Nephron progenitor cell (in vitro differentiated cells): ENCODE results near the gene ERC2.
"Not testable (repeated sequence)": the region's sequence is repeated elsewhere in the genome, so short reads cannot be mapped to it uniquely, and the experiment has no call there.

Source experiments
- DNase-seq: peaks from one replicate; pipeline ENCODE4 v3.0.0; 2021
- H3K27ac Mint-ChIP-seq: 2 replicates; pipeline ENCODE4 v1.8.0; 2021; ENCODE audit warnings: mild to moderate bottlenecking, moderate library complexity, mixed read lengths
- H3K27me3 Mint-ChIP-seq: 2 replicates; pipeline ENCODE4 v1.8.0; 2021; ENCODE audit warnings: mild to moderate bottlenecking, low read depth, mixed read lengths; ENCODE audit not compliant: poor library complexity
- H3K36me3 Mint-ChIP-seq: 2 replicates; pipeline ENCODE4 v1.8.0; 2021; ENCODE audit warnings: low read depth, mixed read lengths
- H3K4me1 Mint-ChIP-seq: 2 replicates; pipeline ENCODE4 v1.8.0; 2021; ENCODE audit warnings: mixed read lengths
- H3K4me3 Mint-ChIP-seq: 2 replicates; pipeline ENCODE4 v1.8.0; 2021; ENCODE audit warnings: mild to moderate bottlenecking, moderate library complexity, mixed read lengths
- H3K9me3 Mint-ChIP-seq: 2 replicates; pipeline ENCODE4 v1.8.0; 2021; ENCODE audit warnings: mild to moderate bottlenecking, moderate library complexity, mixed read lengths
- TF ChIP-seq, protein P1 (sequence below): fragments of 200-600 bp; sonication (generic); IDR thresholded peaks from 2 replicates; pipeline ENCODE4 v1.5.0; 2021; ENCODE audit warnings: antibody characterized with exemption

Gene ERC2

DNA sequence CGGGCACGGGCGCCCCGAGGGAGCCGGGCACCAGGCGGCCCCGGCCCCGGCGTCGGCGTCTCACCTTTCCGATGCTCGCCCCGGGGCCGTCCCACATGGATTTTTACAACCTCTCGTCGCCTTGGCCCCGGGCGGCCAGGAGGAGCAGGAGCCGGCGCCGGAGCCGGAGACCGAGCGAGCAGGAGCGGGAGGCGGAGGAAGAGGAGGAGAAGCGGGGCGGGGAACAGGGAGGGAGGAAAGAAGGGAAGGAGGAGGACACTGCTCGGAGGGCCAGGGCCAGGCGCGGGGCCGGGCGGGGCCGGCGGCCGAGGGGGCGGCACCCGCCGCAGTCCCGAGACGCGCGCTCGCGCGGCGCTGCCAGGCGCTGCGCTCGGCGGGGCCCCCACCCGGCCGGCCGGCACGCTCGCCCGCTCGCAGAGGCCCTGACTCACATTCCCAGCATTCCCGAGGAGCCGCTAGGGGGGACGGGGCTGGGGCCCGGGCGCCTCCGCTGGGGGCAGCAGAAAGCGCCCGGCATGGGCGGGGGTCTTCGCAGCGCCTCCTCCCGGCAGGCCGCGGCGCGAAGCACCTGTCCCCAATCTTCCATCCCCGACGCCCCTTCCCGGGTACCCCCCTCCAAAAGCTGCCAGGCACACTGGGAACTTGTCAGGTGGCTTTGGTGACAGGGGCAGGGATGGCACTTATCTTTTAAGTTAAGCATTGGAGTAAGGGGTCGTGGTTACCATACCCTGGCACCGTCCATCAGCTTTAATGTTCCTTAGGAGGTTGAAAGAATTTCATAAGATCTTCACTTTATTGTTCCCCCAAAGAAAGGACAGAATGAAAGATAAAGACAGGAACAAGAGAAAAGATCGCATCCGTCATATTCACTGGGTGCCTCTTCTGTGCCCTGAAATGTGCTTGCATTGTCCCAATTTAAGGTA is at the start of gene ERC2:
Gene ERC2, minus strand, starts transcription at position 284 of the 923 bp plus-strand sequence.
- no peaks in the 10 kb centered on the region for H3K9me3 Mint-ChIP-seq
- H3K27me3 Mint-ChIP-seq = peaks cover 40% of the 10 kb centered on the region
- no peak within 1 kb of the TSS for H3K27ac Mint-ChIP-seq

DNA sequence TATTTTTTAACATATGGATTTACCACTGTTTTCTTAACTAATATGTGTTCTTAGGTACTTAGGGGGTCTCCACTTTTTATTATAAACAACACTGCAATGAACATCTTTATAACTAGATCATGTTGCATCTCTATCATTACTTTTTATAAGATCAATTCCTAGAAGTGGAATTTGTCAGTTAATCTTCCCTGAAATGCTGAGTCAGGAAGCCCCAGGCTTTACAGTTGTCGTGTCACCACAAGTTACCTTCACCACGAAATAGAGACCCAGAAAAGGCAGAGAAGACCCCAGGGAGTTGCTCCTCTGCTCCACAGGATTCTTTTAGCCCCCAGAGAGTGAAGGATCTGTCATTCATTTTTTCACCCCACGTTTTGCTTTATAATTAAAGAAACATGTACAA is 34.5 kb upstream of the ERC2 start:
- Mint-ChIP-seq H3K4me1 (no peaks in the 10 kb centered on the region), H3K27ac (no peak overlapping the region), H3K9me3 (no peaks in the 10 kb centered on the region), H3K4me3 (no peak overlapping the region), H3K36me3 (no peaks in the 10 kb centered on the region), H3K27me3 (peaks cover 8% of the 10 kb centered on the region)
- no peak for DNase-seq
- TF ChIP-seq, protein P1, sequence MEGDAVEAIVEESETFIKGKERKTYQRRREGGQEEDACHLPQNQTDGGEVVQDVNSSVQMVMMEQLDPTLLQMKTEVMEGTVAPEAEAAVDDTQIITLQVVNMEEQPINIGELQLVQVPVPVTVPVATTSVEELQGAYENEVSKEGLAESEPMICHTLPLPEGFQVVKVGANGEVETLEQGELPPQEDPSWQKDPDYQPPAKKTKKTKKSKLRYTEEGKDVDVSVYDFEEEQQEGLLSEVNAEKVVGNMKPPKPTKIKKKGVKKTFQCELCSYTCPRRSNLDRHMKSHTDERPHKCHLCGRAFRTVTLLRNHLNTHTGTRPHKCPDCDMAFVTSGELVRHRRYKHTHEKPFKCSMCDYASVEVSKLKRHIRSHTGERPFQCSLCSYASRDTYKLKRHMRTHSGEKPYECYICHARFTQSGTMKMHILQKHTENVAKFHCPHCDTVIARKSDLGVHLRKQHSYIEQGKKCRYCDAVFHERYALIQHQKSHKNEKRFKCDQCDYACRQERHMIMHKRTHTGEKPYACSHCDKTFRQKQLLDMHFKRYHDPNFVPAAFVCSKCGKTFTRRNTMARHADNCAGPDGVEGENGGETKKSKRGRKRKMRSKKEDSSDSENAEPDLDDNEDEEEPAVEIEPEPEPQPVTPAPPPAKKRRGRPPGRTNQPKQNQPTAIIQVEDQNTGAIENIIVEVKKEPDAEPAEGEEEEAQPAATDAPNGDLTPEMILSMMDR = no peak

More for the DNA sequence above, at the start of gene ERC2:
- peak; percentile 87 for DNase-seq
- peak within 1 kb of the TSS; percentile 97 for H3K4me3 Mint-ChIP-seq
- TF ChIP-seq, protein P1 = peak; percentile 61
- H3K36me3 Mint-ChIP-seq = no peaks in the 10 kb centered on the region
- H3K4me1 Mint-ChIP-seq = peaks cover 11% of the 10 kb centered on the region

- DNase-seq, H3K4me1 Mint-ChIP-seq, H3K27ac Mint-ChIP-seq, H3K4me3 Mint-ChIP-seq, H3K9me3 Mint-ChIP-seq, H3K36me3 Mint-ChIP-seq: not testable (repeated sequence)
- H3K27me3 Mint-ChIP-seq = peaks cover 27% of the 10 kb centered on the region
These were observed 28.1 kb upstream of the ERC2 start for GRCh38 chr3:56496376-56496775.

- H3K4me1 Mint-ChIP-seq = no peaks in the 10 kb centered on the region
- peaks cover 38% of the 10 kb centered on the region for H3K27me3 Mint-ChIP-seq
- H3K36me3 Mint-ChIP-seq = no peaks in the 10 kb centered on the region
- DNase-seq = peak; percentile 85
- H3K27ac Mint-ChIP-seq = no peak overlapping the region
- no peaks in the 10 kb centered on the region for H3K9me3 Mint-ChIP-seq
- TF ChIP-seq, protein P1 = peak; percentile 91
- H3K4me3 Mint-ChIP-seq = no peak overlapping the region
These were observed 26.5 kb upstream of the ERC2 start for GRCh38 chr3:56494679-56495322.

GRCh38 chr3:56491566-56491965 is 23.3 kb upstream of the ERC2 start:
- peaks cover 53% of the 10 kb centered on the region for H3K27me3 Mint-ChIP-seq
- no peaks in the 10 kb centered on the region for H3K9me3 Mint-ChIP-seq
- DNase-seq = no peak
- no peaks in the 10 kb centered on the region for H3K4me1 Mint-ChIP-seq
- H3K27ac Mint-ChIP-seq = no peak overlapping the region
- TF ChIP-seq, protein P1 = no peak
- H3K36me3 Mint-ChIP-seq = no peaks in the 10 kb centered on the region
- H3K4me3 Mint-ChIP-seq = no peak overlapping the region

- no peak for DNase-seq
- Mint-ChIP-seq H3K36me3 (no peaks in the 10 kb centered on the region), H3K27ac (no peak overlapping the region), H3K4me1 (peaks cover 15% of the 10 kb centered on the region), H3K27me3 (peaks cover 53% of the 10 kb centered on the region), H3K9me3 (no peaks in the 10 kb centered on the region), H3K4me3 (no peak overlapping the region)
- TF ChIP-seq, protein P1 = no peak
These were observed 20.7 kb upstream of the ERC2 start for GRCh38 chr3:56488812-56489600.
